Measurements from ENCODE around the gene POLN.

DNA sequence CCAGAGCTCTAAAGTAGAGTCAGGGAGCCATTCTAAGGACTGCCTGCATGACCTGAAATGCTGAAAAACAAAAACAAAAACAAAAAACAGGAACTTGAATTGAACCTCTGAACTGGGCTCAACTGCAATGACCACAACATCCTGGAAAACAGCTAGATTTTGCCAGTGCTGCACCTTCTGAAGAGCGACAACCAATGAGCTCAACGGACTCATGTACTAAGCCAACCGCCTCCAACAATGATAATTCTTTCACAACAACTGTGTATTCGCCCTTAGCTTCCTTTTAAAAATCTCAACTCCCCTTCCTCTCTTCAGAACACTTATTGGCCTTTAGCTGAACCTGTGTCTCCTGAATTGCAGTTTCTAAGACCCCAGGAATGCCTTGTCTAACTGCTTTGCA is 69.8 kb downstream of the POLN start:
- TF ChIP-seq CTCF (conservative IDR thresholded peaks at IDR 0.05 in 1 of 2, IDR thresholded peaks at IDR 0.05 in 1 of 2; ENCODE audit: extremely low read depth in 1 of 2, insufficient read depth in 1 of 2, low read depth in 1 of 2, low read length in 2 of 2) (no peak), EZH2 (IDR thresholded peaks at IDR 0.05; ENCODE audit: borderline replicate concordance, low read length) (no peak)
